NB4 (cell line): ENCODE data around the gene XAF1.

Source experiments
- MYC ChIP-seq: IDR thresholded peaks from 2 replicates; pipeline ENCODE4 v1.6.1; 2011; ENCODE audit warnings: low read depth, low read length
- POLR2A ChIP-seq: IDR thresholded peaks from 2 replicates; pipeline ENCODE4 v1.6.1; 2011; ENCODE audit warnings: mild to moderate bottlenecking; ENCODE audit not compliant: insufficient read length; ENCODE audit errors: extremely low read depth
- TF ChIP-seq, protein P1 (sequence below): IDR thresholded peaks from one replicate; pipeline ENCODE4 v1.5.1; 2012; ENCODE audit warnings: low read depth, low read length
- TF ChIP-seq, protein P2 (sequence below): IDR thresholded peaks from 2 replicates; pipeline ENCODE4 v1.6.1; 2011; ENCODE audit warnings: low read depth, low read length

DNA sequence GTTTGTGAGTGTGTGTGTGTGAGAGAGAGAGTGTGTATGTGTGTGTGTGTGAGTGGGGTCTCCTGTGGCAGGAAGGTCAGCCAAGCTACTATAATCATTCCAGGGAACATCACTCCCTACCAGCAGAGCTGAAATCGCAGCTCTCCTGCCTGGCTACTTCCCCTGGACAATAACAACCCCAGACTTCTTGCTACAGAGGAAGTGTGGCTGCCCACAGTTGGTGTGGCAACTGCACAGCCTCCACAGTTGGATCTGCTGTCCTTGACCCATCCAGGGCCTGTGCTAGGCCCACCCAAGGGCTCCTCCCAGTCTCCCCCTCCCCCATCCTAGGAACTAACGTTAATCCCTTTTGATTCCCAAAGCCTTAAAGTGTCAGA is 44.2 kb upstream of the XAF1 start:
- TF ChIP-seq, protein P1, sequence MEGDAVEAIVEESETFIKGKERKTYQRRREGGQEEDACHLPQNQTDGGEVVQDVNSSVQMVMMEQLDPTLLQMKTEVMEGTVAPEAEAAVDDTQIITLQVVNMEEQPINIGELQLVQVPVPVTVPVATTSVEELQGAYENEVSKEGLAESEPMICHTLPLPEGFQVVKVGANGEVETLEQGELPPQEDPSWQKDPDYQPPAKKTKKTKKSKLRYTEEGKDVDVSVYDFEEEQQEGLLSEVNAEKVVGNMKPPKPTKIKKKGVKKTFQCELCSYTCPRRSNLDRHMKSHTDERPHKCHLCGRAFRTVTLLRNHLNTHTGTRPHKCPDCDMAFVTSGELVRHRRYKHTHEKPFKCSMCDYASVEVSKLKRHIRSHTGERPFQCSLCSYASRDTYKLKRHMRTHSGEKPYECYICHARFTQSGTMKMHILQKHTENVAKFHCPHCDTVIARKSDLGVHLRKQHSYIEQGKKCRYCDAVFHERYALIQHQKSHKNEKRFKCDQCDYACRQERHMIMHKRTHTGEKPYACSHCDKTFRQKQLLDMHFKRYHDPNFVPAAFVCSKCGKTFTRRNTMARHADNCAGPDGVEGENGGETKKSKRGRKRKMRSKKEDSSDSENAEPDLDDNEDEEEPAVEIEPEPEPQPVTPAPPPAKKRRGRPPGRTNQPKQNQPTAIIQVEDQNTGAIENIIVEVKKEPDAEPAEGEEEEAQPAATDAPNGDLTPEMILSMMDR: no peak
- no peak for TF ChIP-seq POLR2A
- no peak for TF ChIP-seq MYC
- TF ChIP-seq, protein P2, sequence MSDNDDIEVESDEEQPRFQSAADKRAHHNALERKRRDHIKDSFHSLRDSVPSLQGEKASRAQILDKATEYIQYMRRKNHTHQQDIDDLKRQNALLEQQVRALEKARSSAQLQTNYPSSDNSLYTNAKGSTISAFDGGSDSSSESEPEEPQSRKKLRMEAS: no peak
